ENCODE data around the gene IQSEC1. TPM values are rescaled to one million over a fixed set of nuclear protein-coding genes. Genes with fewer than 3 reads are reported as not detected.

The IQSEC1 gene
- polyA plus RNA-seq, 1 donor (not counting 4 experiments of a cell fraction or from before 2014, with no cell fraction given): 2.8 TPM

GRCh38 chr3:12956316-12956660 is 116.9 kb downstream of the IQSEC1 start:
- H3K4me1 ChIP-seq (ENCODE audit: control insufficient read depth, extremely low read depth, insufficient read depth, low read length): peaks cover 7% of the 10 kb centered on the region
- peaks cover 3% of the 10 kb centered on the region for H3K79me2 ChIP-seq (ENCODE audit: control insufficient read depth, insufficient read depth, low read length)

GRCh38 chr3:12955651-12956315 is 117.4 kb downstream of the IQSEC1 start:
- peaks cover 1 to 3% of the 10 kb centered on the region in 2 experiments for H3K36me3 ChIP-seq (ENCODE audit: control insufficient read depth in 2 of 2, extremely low read depth in 1 of 2, insufficient read depth in 2 of 2, low read length in 2 of 2)
- DNase-seq (ENCODE audit: low read depth, low spot score) (no peak), FAIRE-seq (no peak)
- H3K79me2 ChIP-seq (ENCODE audit: control insufficient read depth, insufficient read depth, low read length): peaks cover 2% of the 10 kb centered on the region
- H4K20me1 ChIP-seq (ENCODE audit: control insufficient read depth, extremely low read depth, insufficient read depth, low read length): peaks cover 2% of the 10 kb centered on the region
- no peak overlapping the region for H3K9ac ChIP-seq (ENCODE audit: control insufficient read depth, extremely low read depth, insufficient read depth, low read length)
- H3K4me1 ChIP-seq (ENCODE audit: control insufficient read depth, extremely low read depth, insufficient read depth, low read length): peaks cover 7% of the 10 kb centered on the region
- H3K4me3 ChIP-seq (ENCODE audit: control insufficient read depth in 2 of 3, extremely low read depth in 1 of 3, insufficient read depth in 2 of 3, low read depth in 1 of 3, low read length in 3 of 3): no peak overlapping the region
- H3K9me3 ChIP-seq (ENCODE audit: control insufficient read depth, low read depth, low read length): no peaks in the 10 kb centered on the region
- H2AFZ ChIP-seq (ENCODE audit: control insufficient read depth, low read length): no peak overlapping the region
- H3K4me2 ChIP-seq (ENCODE audit: control insufficient read depth, extremely low read depth, insufficient read depth, low read depth, low read length): no peak overlapping the region
- no peak overlapping the region for H3K27ac ChIP-seq (ENCODE audit: control insufficient read depth, insufficient read depth, low read length)
- dilution Hi-C loops (cut with MboI; ENCODE audit: extremely low pct_ligation_motif_present, low sequenced_read_pairs): no loop called here
- no peaks in the 10 kb centered on the region for H3K27me3 ChIP-seq (ENCODE audit: control insufficient read depth, extremely low read depth, insufficient read depth, low read length)
- no peaks in the 10 kb centered on the region for H3K9me1 ChIP-seq (ENCODE audit: control insufficient read depth, extremely low read depth, insufficient read depth, low read length)
- TF ChIP-seq CTCF (optimal IDR thresholded peaks at IDR 0.05 in 1 of 3, IDR thresholded peaks at IDR 0.05 in 1 of 3, conservative IDR thresholded peaks at IDR 0.05 in 1 of 3; ENCODE audit: extremely low read depth in 1 of 3, insufficient read depth in 2 of 3, low read length in 3 of 3) (no peak), EZH2 (IDR thresholded peaks at IDR 0.05; ENCODE audit: low read length) (no peak)

More at GRCh38 chr3:12956316-12956660, 116.9 kb downstream of the IQSEC1 start:
- Histone ChIP-seq H3K36me3 (ENCODE audit: control insufficient read depth in 2 of 2, extremely low read depth in 1 of 2, insufficient read depth in 2 of 2, low read length in 2 of 2) (peaks cover 1 to 3% of the 10 kb centered on the region in 2 experiments), H3K4me3 (ENCODE audit: control insufficient read depth in 2 of 3, extremely low read depth in 1 of 3, insufficient read depth in 2 of 3, low read depth in 1 of 3, low read length in 3 of 3) (no peak overlapping the region), H3K9me3 (ENCODE audit: control insufficient read depth, low read depth, low read length) (no peaks in the 10 kb centered on the region), H4K20me1 (ENCODE audit: control insufficient read depth, extremely low read depth, insufficient read depth, low read length) (peaks cover 2% of the 10 kb centered on the region), H3K9me1 (ENCODE audit: control insufficient read depth, extremely low read depth, insufficient read depth, low read length) (no peaks in the 10 kb centered on the region), H3K27ac (ENCODE audit: control insufficient read depth, insufficient read depth, low read length) (no peak overlapping the region), H3K27me3 (ENCODE audit: control insufficient read depth, extremely low read depth, insufficient read depth, low read length) (no peaks in the 10 kb centered on the region), H3K9ac (ENCODE audit: control insufficient read depth, extremely low read depth, insufficient read depth, low read length) (no peak overlapping the region), H3K4me2 (ENCODE audit: control insufficient read depth, extremely low read depth, insufficient read depth, low read depth, low read length) (no peak overlapping the region), H2AFZ (ENCODE audit: control insufficient read depth, low read length) (no peak overlapping the region)
- DNase-seq (ENCODE audit: low read depth, low spot score): no peak
- TF ChIP-seq CTCF (optimal IDR thresholded peaks at IDR 0.05 in 1 of 3, IDR thresholded peaks at IDR 0.05 in 1 of 3, conservative IDR thresholded peaks at IDR 0.05 in 1 of 3; ENCODE audit: extremely low read depth in 1 of 3, insufficient read depth in 2 of 3, low read length in 3 of 3): no peak
- TF ChIP-seq EZH2 (IDR thresholded peaks at IDR 0.05; ENCODE audit: low read length): no peak
- FAIRE-seq: no peak
- dilution Hi-C loops (cut with MboI; ENCODE audit: extremely low pct_ligation_motif_present, low sequenced_read_pairs): no loop called here
